Immature natural killer cell (primary cell): ENCODE results near the gene KCNC1. TPM values are rescaled to one million over a fixed set of nuclear protein-coding genes. Genes with fewer than 3 reads are reported as not detected.

Source experiments
- DNase-seq, 3 donors: peaks; one replicate each; pipeline ENCODE4 v3.0.0; 2022; ENCODE audit warnings: mixed read lengths in 1 of 3
- H3K27ac Mint-ChIP-seq, 6 donors: one replicate each; pipeline ENCODE4 v1.8.0; 2020; ENCODE audit warnings: mixed read lengths in 6 of 6, mild to moderate bottlenecking in 5 of 6, inconsistent platforms in 4 of 6, moderate library complexity in 3 of 6
- H3K27me3 Mint-ChIP-seq, 3 donors: one replicate each; pipeline ENCODE4 v1.8.0; 2020 to 2021; ENCODE audit warnings: low read depth in 3 of 3, mild to moderate bottlenecking in 3 of 3, mixed read lengths in 3 of 3, moderate library complexity in 3 of 3, inconsistent platforms in 1 of 3
- H3K36me3 Mint-ChIP-seq, 3 donors: one replicate each; pipeline ENCODE4 v1.8.0; 2020; ENCODE audit warnings: mixed read lengths in 3 of 3, inconsistent platforms in 2 of 3, mild to moderate bottlenecking in 2 of 3
- H3K4me1 Mint-ChIP-seq, 2 donors: one replicate each; pipeline ENCODE4 v1.8.0; 2020; ENCODE audit warnings: inconsistent platforms in 2 of 2, mild to moderate bottlenecking in 2 of 2, mixed read lengths in 2 of 2, moderate library complexity in 1 of 2
- H3K4me3 Mint-ChIP-seq, 5 donors: one replicate each; pipeline ENCODE4 v1.8.0; 2020; ENCODE audit warnings: mild to moderate bottlenecking in 5 of 5, mixed read lengths in 5 of 5, inconsistent platforms in 3 of 5, moderate library complexity in 3 of 5
- H3K9me3 Mint-ChIP-seq, 6 donors: one replicate each; pipeline ENCODE4 v1.8.0; 2020; ENCODE audit warnings: mild to moderate bottlenecking in 6 of 6, mixed read lengths in 6 of 6, inconsistent platforms in 4 of 6, moderate library complexity in 3 of 6
- polyA plus RNA-seq, 3 donors: library from polyadenylated mRNA; unstranded; fragments of 300-500 nt; fragmentation: Illumina TruSeq; gene quantifications; one replicate each; pipeline ENCODE4 v1.2.3, GENCODE V29; 2021

Gene KCNC1
- polyA plus RNA-seq, 3 donors from 2014 or later, result 0.11 TPM; not detected in 2

DNA sequence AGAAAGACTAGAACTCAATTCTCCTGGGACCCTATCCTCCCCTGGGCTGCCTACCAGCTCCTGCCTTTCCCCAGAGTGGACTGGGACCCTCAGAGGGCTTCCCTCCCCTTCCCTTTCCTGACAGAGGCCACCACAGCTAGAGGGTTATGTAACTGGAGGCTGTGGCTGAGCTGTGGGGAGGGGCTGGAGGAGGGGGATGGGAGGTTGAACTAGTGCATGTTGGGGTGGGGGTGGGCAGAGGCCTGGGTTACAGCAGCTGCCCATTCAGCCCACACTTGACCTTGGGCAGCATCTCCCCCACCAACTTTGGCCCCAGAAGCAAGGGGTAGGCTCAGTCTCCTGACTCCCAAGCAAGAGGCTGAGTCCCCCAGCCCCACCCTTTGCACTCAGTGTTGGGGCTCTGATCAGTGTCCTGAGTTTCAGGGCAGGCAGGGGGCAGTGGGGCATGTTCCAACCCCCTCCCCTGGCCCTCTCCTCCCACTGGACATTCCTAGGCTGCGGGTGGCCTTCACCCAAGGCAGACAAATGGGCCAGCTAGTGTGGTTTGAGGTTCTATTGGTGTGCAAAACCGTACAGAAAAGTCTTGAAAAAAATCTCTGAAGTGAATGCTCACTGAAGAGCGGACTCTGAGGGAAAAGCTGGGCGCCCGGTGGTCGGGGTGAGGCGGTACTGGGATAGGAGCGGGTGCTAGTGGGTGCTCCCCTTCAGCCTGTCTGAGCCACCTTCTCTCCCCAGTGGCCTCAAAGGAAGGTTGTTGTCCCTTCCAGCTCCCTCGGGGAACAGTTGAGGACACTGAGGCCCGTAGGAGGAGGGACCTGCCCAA, 3.8 kb downstream of the KCNC1 start:
- peaks cover 0 to 12% of the 10 kb centered on the region in 2 donors for H3K4me1 Mint-ChIP-seq
- H3K27me3 Mint-ChIP-seq, result peaks cover 6 to 18% (median 10%) of the 10 kb centered on the region in 3 donors
- no peak overlapping the region for H3K4me3 Mint-ChIP-seq
- peaks cover 0 to 3% (median 0%) of the 10 kb centered on the region in 6 donors for H3K9me3 Mint-ChIP-seq
- no peaks in the 10 kb centered on the region for H3K36me3 Mint-ChIP-seq
- DNase-seq, result no peak
- no peak overlapping the region for H3K27ac Mint-ChIP-seq

DNA sequence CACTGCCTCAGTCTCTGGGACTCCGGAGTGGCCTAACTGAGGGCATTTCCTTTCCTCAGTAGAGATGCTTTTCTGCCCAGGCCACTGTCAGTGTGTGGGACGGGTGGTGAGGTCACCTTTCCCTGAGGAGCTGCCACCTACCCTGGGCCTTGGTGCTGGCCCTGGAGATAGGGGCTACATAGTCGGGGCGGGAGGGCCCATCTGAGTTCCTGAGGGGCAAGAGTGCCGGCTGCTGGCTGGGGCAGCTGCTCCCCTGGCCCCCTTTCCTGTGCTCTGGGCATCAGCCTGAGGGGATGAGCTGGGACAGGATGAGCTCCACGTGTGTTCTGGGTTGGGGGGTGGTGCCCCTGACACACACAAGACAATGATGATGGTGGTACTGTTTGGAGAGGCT, 5.4 kb downstream of the KCNC1 start:
- Mint-ChIP-seq H3K27me3 (peaks cover 5 to 15% (median 7%) of the 10 kb centered on the region in 3 donors), H3K4me1 (peaks cover 0 to 5% of the 10 kb centered on the region in 2 donors), H3K27ac (no peak overlapping the region), H3K36me3 (no peaks in the 10 kb centered on the region), H3K9me3 (no peaks in the 10 kb centered on the region), H3K4me3 (no peak overlapping the region)
- no peak for DNase-seq

DNA sequence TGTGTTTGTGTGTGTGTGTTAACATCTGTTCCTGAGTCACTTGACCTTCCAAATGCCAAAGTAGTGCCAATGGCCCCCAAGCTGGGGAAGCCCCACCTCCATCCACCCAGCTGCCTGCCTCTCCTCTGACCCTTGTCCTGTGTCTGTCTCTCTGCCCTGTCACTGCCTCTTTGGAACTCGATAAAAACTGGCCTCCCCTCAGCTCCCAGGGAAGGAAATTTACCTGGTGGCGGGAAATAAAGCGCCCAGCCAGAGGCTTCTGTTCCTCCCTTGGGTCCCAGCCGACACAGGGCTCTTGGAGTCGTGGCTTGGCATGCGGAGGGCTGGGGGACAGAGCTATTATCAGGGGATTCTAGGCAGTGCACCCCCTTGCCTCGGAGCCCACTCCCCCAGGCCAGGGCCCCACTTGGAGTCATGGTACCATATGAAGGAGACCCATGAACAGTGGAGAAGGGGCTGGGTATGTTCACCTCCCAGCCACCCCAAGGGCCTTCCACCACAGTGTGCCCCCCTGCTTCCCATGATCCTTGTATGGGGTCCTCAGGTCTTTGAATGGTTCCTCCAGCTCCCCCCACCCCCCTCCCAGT, 6.2 kb downstream of the KCNC1 start:
- Mint-ChIP-seq H3K27ac (no peak overlapping the region), H3K4me3 (no peak overlapping the region), H3K27me3 (peaks cover 5 to 16% (median 9%) of the 10 kb centered on the region in 3 donors), H3K4me1 (peaks cover 0 to 5% of the 10 kb centered on the region in 2 donors), H3K36me3 (no peaks in the 10 kb centered on the region), H3K9me3 (no peaks in the 10 kb centered on the region)
- no peak for DNase-seq

DNA sequence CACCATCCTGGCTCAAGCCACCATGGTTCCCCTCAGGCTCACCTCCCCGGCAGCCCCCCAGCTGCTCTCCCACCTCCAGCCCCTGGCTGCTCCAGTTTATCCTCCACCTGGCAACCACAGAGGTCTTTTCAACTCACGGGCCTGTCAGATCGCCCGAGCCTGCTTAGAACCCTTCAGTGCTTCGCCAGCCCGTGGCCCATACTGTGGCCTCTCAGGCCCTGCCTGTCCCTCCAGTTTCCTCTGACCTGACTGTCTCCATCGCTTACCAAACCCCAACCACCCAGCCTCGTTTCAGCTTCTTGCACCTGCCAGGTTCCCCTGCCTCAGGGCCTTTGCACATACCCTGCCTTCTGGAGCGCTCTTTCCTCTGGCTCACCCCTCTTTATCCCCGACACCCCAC, 6.9 kb downstream of the KCNC1 start:
- no peaks in the 10 kb centered on the region for H3K9me3 Mint-ChIP-seq
- no peak overlapping the region for H3K4me3 Mint-ChIP-seq
- no peaks in the 10 kb centered on the region for H3K36me3 Mint-ChIP-seq
- no peak for DNase-seq
- no peak overlapping the region for H3K27ac Mint-ChIP-seq
- H3K27me3 Mint-ChIP-seq, result peaks cover 5 to 16% (median 9%) of the 10 kb centered on the region in 3 donors
- H3K4me1 Mint-ChIP-seq, result peaks cover 0 to 5% of the 10 kb centered on the region in 2 donors

DNA sequence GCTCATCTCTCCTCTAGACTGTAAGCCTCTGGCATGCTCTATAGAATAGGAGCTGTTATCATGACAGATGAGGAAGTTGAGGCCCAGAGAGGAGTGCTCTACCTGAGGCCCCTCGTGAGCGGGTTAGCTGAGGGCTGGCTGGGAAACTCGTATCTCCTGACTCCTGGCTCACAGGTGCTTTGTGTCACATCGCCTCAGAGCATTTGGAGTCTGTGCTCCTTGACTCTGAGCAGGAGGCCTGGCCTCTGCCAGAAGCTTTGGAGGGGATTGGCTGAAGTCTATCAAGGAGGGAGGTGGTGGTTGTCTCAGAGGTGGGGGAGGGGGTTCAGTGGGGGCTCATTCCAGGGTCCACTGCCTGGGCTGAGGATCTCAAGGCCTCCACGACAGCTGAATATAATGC, 7.4 kb downstream of the KCNC1 start:
- DNase-seq, result no peak
- Mint-ChIP-seq H3K36me3 (no peaks in the 10 kb centered on the region), H3K4me3 (no peak overlapping the region), H3K27me3 (peaks cover 5 to 15% (median 5%) of the 10 kb centered on the region in 3 donors), H3K27ac (no peak overlapping the region), H3K4me1 (peaks cover 0 to 1% of the 10 kb centered on the region in 2 donors), H3K9me3 (no peaks in the 10 kb centered on the region)

DNA sequence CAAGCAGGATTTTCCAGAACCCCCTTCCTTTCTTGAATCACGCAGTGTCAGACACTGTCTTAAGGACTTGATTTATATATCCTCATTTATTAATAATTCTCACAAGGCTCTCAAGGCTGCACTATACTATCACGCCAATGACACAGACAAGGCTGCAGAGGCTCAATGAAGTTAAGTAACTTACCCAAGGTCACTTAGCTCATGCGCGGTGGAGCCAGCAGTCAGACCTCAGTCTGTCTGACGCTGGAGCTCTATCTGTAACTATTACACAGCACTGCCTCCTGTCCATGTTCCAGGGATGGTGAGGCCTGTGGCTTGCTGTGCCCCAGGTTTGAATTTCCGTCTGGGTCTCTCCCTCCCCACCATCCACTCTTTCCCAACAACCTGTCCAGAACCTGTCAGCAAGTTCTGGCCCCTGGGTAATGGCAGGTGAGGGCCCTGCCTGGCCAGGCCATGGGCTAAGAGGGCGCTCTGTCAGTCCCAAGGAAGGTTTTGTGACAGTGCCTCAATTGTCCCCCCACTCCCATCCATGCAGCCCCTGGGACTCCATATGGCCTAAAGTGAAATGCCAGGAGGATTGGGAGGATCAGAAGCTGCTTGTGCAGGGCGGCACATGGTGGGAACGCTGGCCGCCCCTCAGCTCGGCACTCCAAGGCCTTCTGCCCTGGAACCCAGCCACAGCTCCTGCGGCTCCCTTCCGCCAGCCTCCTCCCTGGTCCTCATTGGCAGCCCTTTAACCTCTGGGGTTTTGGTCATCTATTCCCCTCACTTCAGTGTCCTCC, 8.6 kb downstream of the KCNC1 start:
- H3K27me3 Mint-ChIP-seq, result peaks cover 4 to 15% (median 5%) of the 10 kb centered on the region in 3 donors
- H3K27ac Mint-ChIP-seq, result no peak overlapping the region
- no peaks in the 10 kb centered on the region for H3K9me3 Mint-ChIP-seq
- H3K4me1 Mint-ChIP-seq, result no peaks in the 10 kb centered on the region
- H3K36me3 Mint-ChIP-seq, result no peaks in the 10 kb centered on the region
- no peak for DNase-seq
- no peak overlapping the region for H3K4me3 Mint-ChIP-seq

DNA sequence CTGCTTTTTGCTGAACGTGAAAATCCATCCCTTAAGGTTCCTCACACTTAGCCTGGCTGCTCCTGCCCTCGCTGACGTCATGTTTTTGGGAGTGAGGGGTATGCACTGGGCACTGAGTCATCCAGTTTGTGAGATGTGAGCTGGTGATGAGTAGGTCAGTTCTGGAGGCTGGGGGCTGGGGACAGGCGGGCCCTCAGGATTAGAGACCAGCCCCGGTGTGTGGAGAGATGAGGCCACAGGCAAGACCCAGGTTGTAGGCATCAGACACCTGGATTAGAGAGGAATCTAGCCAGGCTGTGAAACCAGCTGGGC, 9.2 kb downstream of the KCNC1 start:
- H3K9me3 Mint-ChIP-seq, result no peaks in the 10 kb centered on the region
- no peak overlapping the region for H3K4me3 Mint-ChIP-seq
- H3K27me3 Mint-ChIP-seq, result peaks cover 3 to 15% (median 6%) of the 10 kb centered on the region in 3 donors
- H3K36me3 Mint-ChIP-seq, result no peaks in the 10 kb centered on the region
- H3K4me1 Mint-ChIP-seq, result no peaks in the 10 kb centered on the region
- no peak for DNase-seq
- no peak overlapping the region for H3K27ac Mint-ChIP-seq

DNA sequence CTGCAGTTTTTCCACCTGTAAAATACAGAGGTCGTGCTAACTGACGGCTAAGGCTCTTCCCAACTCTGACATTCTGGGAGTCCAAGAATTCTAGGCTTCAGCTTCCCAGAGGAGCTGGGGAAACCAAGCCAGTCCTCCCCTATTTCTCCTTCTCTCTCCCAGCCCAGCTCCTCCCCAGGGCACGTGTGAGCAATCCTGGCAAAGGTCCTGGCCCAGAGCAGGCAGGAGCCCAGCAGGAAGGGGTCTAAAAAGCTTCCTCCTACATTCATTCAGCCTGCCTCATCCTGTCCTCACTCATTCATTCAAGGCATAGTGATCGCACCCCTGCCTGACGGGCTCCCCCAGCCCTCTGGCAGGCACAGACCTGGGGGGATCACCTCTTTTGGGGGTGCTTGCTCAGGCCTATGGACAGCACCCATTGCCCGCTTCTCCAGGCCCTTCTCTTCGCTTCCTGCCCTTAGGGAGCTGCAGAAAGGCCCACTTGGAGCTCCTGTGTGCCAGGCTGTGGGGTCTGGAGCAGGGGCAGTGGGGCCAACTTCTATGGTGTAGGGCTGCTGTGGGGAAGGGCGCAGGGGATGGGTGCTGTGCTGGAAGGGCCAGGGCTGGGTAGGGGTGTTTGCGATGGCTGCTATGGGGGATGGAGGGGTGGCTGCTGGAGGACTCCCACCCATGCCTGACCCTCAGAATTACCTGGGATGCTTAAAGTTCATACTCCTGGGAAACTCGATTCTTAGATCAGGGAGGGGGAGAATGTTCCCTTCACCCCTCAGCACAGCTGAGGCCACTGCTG, 9.8 kb downstream of the KCNC1 start:
- H3K4me1 Mint-ChIP-seq, result no peaks in the 10 kb centered on the region
- H3K27me3 Mint-ChIP-seq, result peaks cover 3 to 15% (median 7%) of the 10 kb centered on the region in 3 donors
- DNase-seq, result no peak
- no peak overlapping the region for H3K27ac Mint-ChIP-seq
- no peak overlapping the region for H3K4me3 Mint-ChIP-seq
- H3K36me3 Mint-ChIP-seq, result no peaks in the 10 kb centered on the region
- H3K9me3 Mint-ChIP-seq, result no peaks in the 10 kb centered on the region

DNA sequence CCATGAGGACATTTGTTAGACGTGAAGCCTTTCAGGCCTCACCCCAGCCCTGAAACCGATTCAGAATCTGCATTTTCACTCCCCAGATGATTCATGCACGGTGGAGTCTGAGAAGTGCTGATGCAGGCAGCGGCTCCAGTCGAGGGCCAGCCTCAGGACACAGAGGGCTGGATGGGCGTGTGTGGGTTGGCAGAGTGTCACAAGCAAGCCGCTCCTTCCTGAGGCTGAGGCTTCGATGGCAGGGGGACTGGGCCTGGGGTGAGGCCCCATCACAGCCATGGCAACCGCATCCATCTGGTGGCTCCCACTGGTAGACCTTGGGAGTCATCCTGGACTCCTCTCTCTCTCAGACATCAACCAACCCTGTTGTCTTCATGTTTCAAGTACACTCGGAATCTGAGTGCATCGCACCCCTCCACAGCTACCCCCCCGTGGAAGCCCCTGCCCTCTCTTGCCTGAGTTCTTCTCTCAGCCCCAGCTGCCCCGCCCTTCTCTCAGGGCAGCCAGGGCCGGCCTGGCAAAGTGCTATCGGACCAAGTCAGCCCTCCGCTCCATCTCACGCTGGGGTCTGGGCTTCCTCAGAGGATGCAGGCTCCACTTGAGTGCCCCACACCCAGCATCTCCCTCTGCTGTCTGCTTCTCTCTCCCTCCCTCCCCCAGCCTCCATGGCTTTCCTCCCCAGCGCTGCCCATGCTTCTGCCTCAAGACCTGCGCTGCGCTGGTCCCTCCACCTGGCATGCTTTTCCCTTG, 10.6 kb downstream of the KCNC1 start:
- no peaks in the 10 kb centered on the region for H3K9me3 Mint-ChIP-seq
- DNase-seq, result no peak
- H3K4me1 Mint-ChIP-seq, result no peaks in the 10 kb centered on the region
- H3K27me3 Mint-ChIP-seq, result peaks cover 3 to 18% (median 5%) of the 10 kb centered on the region in 3 donors
- no peaks in the 10 kb centered on the region for H3K36me3 Mint-ChIP-seq
- H3K4me3 Mint-ChIP-seq, result no peak overlapping the region
- H3K27ac Mint-ChIP-seq, result no peak overlapping the region

DNA sequence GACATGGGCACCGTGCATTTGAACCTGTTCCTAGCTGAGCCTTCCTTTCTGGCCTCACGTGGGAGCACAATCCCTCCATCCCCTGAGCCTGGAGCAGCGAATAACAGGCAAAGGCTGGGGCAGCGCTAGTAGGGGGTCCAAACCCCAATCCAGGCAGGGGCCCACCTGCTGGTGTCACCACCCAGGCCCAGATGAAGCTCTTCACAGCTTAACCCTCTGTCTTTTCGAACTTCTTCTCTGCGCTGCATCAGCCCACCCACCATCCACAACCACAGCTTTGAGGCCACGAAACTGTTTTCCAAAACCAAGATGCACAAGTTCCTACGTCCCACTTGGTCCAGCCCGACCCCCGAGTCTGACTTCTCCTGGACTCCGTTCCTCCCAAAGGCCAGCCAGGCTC, 11.5 kb downstream of the KCNC1 start:
- no peaks in the 10 kb centered on the region for H3K36me3 Mint-ChIP-seq
- H3K4me3 Mint-ChIP-seq, result no peak overlapping the region
- H3K4me1 Mint-ChIP-seq, result no peaks in the 10 kb centered on the region
- H3K9me3 Mint-ChIP-seq, result no peaks in the 10 kb centered on the region
- DNase-seq, result no peak
- no peak overlapping the region for H3K27ac Mint-ChIP-seq
- peaks cover 3 to 16% (median 5%) of the 10 kb centered on the region in 3 donors for H3K27me3 Mint-ChIP-seq

DNA sequence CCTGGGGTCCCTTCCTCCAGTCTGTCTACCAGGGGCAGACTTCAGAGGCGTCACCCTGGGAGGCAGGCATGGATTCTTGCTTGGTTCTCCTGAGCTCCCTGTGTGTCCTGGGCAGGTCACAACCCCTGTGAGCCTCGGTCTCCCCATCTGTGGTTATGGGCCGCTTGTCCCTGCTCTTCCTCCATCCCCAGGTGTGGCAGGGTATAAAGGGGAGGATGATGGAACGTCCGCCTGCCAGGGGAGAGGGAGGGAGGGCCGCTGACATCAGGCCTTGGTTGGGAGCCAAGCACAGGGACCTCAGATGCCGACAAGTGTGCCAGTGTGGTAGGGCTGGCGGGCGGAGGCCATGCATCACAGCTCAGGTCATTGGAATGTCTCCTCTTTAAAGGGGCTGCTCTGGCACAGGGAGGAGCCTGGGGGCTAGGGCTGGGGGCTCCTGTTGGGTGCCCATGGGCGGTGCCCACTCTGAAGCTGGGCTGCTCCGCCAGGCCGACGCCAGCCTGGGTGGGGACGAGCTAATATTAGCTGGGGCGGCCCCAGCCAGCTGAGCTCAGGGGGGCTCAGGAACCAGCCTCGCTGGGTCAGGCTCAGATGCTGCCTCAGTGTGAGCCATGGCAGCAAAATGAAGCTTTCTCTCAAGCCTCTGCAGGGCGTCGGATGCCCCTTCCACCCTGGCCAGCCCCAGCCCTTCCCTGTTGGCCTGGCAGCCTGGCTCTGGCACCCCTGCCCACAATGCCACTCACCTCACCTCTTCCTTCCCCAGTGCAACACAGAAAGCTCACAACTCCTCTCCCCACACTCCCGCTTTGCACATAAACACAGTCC, 12.8 kb downstream of the KCNC1 start:
- Mint-ChIP-seq H3K27me3 (peaks cover 3 to 12% (median 6%) of the 10 kb centered on the region in 3 donors), H3K9me3 (no peaks in the 10 kb centered on the region), H3K27ac (no peak overlapping the region), H3K4me1 (no peaks in the 10 kb centered on the region), H3K4me3 (no peak overlapping the region), H3K36me3 (no peaks in the 10 kb centered on the region)
- DNase-seq, result no peak

DNA sequence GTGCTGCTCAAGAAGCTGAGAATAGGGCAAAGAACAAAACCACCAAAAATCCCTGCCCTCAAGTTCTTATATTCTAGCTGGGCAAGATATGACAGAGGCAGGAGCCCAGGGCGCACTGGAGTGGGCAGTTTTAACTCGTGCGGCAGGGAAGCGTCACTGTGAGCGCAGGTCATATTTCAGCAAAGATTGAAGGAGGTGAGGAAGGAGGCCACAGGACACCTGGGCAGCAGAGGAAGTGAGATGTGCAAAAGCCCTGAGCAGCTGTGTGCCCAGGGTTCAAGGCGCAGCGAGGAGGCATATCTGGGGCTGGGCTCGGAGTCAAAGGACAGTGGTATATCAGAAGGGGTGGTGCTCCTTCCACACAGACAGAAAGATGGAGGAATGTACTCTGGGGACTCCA, 13.5 kb downstream of the KCNC1 start:
- Mint-ChIP-seq H3K27me3 (peaks cover 3 to 12% (median 6%) of the 10 kb centered on the region in 3 donors), H3K9me3 (no peaks in the 10 kb centered on the region), H3K36me3 (no peaks in the 10 kb centered on the region), H3K4me3 (no peak overlapping the region), H3K4me1 (no peaks in the 10 kb centered on the region), H3K27ac (no peak overlapping the region)
- DNase-seq, result no peak
